GM21526 (cell line): ENCODE results near the gene P2RX1.

Experiments
- ATAC-seq: cut with Tn5 transposase; IDR thresholded peaks from one replicate; pipeline ENCODE4 v1.9.1; 2021; ENCODE audit warnings: moderate library complexity; ENCODE audit not compliant: unreplicated experiment, low FRiP score

P2RX1 gene

GRCh38 chr17:3910420-3911270 lies 5.6 kb downstream of the P2RX1 start:
- no peak for ATAC-seq

- no peak for ATAC-seq
These were observed 7.0 kb downstream of the P2RX1 start for GRCh38 chr17:3909257-3909656.

GRCh38 chr17:3907483-3908216 lies 8.6 kb downstream of the P2RX1 start:
- no peak for ATAC-seq

DNA sequence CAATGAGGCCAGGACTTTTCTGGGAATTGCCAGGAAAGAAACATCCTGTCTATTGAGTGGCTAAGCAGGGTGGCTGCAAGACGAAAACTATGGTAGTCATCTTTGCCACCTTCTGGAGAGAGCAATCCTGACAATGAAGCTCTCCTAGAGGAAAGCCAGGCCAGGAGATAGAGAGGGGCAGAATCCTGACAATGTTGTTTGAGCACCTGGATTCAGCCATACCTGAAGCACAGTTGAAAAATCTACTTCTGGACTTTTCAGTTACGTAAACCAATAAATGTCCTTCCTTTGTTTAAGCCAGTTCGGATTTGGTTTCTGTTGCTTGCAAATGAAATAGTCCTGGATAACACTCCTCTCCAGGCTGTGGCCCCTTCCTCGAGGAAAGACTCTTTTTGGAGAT lies 9.4 kb downstream of the P2RX1 start:
- no peak for ATAC-seq

- ATAC-seq = no peak
These were observed 11.2 kb downstream of the P2RX1 start for GRCh38 chr17:3905017-3905520.

GRCh38 chr17:3904501-3904900 lies 11.8 kb downstream of the P2RX1 start:
- no peak for ATAC-seq

DNA sequence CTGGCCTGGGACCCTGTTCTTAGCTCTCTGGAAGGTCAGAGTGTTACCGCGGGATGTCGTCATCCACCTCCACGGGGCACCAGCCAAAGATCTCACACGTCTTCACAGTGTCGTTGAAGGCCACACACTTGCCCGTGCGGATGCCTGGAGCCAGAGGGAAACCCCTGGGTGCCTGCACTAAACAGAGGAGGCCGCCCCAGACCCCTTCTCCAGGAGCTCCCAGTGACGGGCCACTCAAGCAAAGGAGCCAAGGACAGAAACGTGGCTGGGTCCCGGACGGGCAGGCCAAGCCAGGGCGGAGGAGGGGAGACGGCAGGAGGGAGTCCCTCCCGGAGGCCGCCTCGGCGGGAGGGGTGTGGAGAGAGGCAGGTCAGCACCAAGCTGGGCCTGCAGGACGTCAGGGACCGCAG lies 12.4 kb downstream of the P2RX1 start:
- no peak for ATAC-seq

- no peak for ATAC-seq
These were observed 13.0 kb downstream of the P2RX1 start for GRCh38 chr17:3903051-3903825.

- no peak for ATAC-seq
These were observed 15.6 kb downstream of the P2RX1 start for GRCh38 chr17:3900646-3901045.

- ATAC-seq = no peak
These were observed 18.5 kb downstream of the P2RX1 start for GRCh38 chr17:3897731-3898130.

GRCh38 chr17:3896968-3897235 lies 19.4 kb downstream of the P2RX1 start:
- ATAC-seq = no peak

- no peak for ATAC-seq
These were observed 19.9 kb downstream of the P2RX1 start for GRCh38 chr17:3896108-3896967.

GRCh38 chr17:3895354-3895753 lies 20.9 kb downstream of the P2RX1 start:
- ATAC-seq = no peak

- ATAC-seq = no peak
These were observed 21.3 kb downstream of the P2RX1 start for GRCh38 chr17:3894911-3895343.

GRCh38 chr17:3894188-3894587 lies 22.1 kb downstream of the P2RX1 start:
- no peak for ATAC-seq

- no peak for ATAC-seq
These were observed 22.5 kb downstream of the P2RX1 start for GRCh38 chr17:3893720-3894116.

DNA sequence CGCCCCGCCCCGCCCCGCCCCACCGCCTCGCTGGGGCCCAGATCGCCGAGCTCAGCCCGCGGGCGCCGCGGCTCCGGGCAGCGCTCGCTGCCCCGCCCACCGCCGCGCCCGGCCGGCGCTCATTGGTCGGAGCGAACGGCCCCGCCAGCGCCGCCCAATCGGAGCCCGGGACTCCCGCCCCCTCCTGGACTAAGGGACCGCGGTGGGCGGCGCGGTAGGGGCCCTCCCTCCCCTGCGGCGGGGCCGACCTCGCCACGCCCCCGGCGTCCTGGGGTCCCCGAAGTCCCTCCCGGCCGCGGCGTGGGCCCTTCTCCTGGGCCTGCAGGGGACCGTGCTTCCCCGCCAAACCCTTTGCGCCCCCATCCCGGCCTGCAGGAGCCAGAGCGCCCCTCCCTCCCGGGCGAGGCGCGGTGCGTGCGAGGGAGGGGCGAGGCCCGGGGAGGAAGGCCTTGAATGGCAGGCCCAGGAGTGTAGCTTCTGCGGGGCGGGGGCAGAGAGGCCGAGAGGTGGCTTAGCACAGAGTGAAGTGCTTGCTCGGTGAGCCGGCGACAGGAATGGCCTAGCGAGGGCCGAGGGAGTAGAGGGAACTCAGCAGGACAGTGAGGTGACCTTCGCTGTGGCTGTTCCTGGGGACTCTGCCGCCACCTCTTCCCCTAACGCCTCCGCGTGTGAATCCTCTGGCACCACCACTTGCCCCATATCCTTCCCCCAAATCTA lies 23.1 kb downstream of the P2RX1 start, which contains the start of gene CAMKK1:
TSS of gene CAMKK1 (minus strand) at position 51 of the 717 bp plus-strand sequence. CDS start 7,366 bp downstream, outside the sequence.
- peak; percentile 79 for ATAC-seq

DNA sequence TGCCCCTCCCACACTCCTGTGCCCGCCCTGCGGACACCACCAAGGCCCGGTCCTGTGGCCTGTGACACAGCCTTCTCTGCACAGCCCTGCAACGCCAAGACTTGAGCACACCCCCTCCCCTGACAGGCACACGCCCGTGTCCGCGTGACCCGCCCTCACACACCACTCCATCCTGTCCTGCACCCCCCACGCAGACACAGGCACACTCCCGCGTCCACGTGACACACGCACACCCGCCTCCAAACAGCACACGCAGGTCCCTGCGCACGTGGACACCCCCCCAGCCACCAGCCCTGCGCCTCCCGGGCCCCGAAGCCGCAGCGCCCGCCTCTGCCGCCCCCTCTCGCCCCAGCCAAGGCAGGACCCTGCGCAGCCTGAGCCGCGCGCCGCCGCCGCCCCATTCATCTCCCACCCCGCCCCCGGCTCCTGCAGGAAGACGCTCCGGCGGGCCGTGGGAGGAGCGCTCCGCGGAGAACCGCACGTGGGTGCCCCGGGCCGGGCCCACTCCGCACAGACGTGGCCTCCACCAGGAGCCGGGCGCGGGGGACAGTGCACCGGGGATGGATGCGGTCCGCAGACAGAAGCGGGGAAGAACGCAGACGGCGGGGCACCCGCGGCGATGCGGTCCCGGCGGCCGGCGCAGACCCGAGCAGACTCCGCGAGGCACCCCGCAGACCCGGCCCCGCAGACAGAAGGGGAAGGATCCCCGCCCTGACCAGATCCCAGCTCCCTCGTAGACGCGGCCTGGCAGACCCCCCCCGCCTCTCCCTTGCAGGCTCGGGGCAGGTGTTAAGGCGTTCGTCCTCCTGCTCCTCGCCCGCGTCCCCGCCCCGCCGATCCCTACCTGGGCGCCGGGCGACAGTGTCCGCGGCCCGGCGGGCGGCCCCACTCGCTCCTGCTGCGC lies 23.9 kb downstream of the P2RX1 start:
- no peak for ATAC-seq
